ENCODE data around the gene CYP4F22.
"Not testable (repeated sequence)": the region's sequence is repeated elsewhere in the genome, so short reads cannot be mapped to it uniquely, and the experiment has no call there.

DNA sequence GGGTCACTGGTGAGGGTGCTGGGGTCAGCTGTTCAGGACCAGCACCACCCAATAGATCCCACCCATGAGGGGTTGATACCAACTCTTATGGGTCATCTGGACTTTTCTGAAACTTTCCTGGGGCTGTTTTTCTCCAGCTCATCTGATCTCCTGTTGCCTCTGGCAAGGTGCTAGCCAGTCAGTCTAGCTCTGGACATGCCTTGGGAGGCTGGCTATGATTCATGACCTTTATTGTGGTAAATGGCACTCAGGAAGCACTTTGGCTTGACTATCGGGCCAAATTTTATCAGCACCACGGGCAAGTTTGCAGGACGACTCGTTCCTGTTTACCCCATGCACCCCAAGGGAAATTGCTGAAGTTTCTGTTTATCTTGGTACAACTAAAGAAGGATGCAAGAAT lies 85.4 kb downstream of the CYP4F22 start:
- TF ChIP-seq, protein P1, sequence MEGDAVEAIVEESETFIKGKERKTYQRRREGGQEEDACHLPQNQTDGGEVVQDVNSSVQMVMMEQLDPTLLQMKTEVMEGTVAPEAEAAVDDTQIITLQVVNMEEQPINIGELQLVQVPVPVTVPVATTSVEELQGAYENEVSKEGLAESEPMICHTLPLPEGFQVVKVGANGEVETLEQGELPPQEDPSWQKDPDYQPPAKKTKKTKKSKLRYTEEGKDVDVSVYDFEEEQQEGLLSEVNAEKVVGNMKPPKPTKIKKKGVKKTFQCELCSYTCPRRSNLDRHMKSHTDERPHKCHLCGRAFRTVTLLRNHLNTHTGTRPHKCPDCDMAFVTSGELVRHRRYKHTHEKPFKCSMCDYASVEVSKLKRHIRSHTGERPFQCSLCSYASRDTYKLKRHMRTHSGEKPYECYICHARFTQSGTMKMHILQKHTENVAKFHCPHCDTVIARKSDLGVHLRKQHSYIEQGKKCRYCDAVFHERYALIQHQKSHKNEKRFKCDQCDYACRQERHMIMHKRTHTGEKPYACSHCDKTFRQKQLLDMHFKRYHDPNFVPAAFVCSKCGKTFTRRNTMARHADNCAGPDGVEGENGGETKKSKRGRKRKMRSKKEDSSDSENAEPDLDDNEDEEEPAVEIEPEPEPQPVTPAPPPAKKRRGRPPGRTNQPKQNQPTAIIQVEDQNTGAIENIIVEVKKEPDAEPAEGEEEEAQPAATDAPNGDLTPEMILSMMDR (IDR thresholded peaks at IDR 0.05; ENCODE audit: low read length), result not testable (repeated sequence)
- TF ChIP-seq EZH2 (optimal IDR thresholded peaks at IDR 0.05; ENCODE audit: low read depth, low read length), result not testable (repeated sequence)
